ENCODE measurements around the gene EFHD2.

DNA sequence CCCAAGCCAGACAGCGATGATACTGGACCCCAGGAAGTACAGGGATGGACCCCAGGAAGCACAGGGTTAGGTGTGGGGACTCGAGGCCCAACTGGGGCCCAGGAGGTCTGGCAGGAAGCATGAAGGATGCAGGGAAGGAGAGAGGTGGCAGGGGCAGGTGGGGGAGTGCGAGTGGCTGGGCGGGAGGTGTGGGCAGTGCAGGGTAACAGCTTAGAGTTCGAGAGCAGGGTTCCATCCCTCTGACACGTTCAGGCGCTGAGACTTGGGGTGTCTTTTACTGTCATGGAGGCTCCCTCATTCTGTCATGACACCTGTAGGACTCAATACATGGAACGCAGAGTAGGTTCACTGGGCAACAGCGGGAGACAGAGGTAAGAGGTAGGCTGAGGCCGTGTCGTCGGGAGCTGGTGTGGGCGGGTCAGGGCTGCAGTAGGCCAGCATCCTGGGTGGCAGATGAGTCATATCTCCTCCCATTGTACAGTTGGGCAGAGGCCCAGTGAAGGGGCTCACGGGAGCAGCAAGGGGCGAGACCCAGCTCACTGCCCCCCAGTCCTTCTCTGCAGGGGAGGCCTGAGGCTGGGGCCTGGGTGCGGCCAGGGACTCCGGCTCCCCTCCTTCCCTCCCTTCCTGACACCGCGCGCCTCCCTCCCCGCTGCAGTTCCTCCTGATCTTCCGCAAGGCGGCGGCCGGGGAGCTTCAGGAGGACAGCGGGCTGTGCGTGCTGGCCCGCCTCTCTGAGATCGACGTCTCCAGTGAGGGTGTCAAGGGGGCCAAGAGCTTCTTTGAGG is 17.0 kb downstream of the EFHD2 start:
- TF ChIP-seq, protein P1, sequence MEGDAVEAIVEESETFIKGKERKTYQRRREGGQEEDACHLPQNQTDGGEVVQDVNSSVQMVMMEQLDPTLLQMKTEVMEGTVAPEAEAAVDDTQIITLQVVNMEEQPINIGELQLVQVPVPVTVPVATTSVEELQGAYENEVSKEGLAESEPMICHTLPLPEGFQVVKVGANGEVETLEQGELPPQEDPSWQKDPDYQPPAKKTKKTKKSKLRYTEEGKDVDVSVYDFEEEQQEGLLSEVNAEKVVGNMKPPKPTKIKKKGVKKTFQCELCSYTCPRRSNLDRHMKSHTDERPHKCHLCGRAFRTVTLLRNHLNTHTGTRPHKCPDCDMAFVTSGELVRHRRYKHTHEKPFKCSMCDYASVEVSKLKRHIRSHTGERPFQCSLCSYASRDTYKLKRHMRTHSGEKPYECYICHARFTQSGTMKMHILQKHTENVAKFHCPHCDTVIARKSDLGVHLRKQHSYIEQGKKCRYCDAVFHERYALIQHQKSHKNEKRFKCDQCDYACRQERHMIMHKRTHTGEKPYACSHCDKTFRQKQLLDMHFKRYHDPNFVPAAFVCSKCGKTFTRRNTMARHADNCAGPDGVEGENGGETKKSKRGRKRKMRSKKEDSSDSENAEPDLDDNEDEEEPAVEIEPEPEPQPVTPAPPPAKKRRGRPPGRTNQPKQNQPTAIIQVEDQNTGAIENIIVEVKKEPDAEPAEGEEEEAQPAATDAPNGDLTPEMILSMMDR (IDR thresholded peaks at IDR 0.05; ENCODE audit: poor library complexity, severe bottlenecking), result no peak
- TF ChIP-seq SMC3 (conservative IDR thresholded peaks at IDR 0.05; ENCODE audit: poor library complexity) (no peak), POLR2AphosphoS5 (IDR thresholded peaks at IDR 0.05) (no peak), EZH2 (IDR thresholded peaks at IDR 0.05; ENCODE audit: borderline replicate concordance, insufficient read depth, low read length, poor library complexity, severe bottlenecking) (no peak), TAF1 (IDR thresholded peaks at IDR 0.05; ENCODE audit: low read depth) (no peak), RAD21 (conservative IDR thresholded peaks at IDR 0.05) (no peak)
- TF ChIP-seq, protein P2, sequence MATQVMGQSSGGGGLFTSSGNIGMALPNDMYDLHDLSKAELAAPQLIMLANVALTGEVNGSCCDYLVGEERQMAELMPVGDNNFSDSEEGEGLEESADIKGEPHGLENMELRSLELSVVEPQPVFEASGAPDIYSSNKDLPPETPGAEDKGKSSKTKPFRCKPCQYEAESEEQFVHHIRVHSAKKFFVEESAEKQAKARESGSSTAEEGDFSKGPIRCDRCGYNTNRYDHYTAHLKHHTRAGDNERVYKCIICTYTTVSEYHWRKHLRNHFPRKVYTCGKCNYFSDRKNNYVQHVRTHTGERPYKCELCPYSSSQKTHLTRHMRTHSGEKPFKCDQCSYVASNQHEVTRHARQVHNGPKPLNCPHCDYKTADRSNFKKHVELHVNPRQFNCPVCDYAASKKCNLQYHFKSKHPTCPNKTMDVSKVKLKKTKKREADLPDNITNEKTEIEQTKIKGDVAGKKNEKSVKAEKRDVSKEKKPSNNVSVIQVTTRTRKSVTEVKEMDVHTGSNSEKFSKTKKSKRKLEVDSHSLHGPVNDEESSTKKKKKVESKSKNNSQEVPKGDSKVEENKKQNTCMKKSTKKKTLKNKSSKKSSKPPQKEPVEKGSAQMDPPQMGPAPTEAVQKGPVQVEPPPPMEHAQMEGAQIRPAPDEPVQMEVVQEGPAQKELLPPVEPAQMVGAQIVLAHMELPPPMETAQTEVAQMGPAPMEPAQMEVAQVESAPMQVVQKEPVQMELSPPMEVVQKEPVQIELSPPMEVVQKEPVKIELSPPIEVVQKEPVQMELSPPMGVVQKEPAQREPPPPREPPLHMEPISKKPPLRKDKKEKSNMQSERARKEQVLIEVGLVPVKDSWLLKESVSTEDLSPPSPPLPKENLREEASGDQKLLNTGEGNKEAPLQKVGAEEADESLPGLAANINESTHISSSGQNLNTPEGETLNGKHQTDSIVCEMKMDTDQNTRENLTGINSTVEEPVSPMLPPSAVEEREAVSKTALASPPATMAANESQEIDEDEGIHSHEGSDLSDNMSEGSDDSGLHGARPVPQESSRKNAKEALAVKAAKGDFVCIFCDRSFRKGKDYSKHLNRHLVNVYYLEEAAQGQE (IDR thresholded peaks at IDR 0.05; ENCODE audit: borderline replicate concordance), result no peak

Measured in neural cell (in vitro differentiated cells).